Uterus (tissue), 4 donors: ENCODE results near the gene IL17RD. TPM values are rescaled to one million over a fixed set of nuclear protein-coding genes. Genes with fewer than 3 reads are reported as not detected.

Experiments
- DNase-seq, 2 donors: peaks; one replicate each; pipeline ENCODE4 v3.0.0-alpha.2; 2019 to 2020
- H3K27ac ChIP-seq, 2 donors: fragments of 200-600 bp; sonication (generic); 1 replicate in 1 of 2; 2 replicates in 1 of 2; pipeline ENCODE4 v1.5.1; 2016 to 2018
- H3K27me3 ChIP-seq, 2 donors: fragments of 200-600 bp; sonication (generic); one replicate each; pipeline ENCODE4 v1.5.1; 2018 to 2019; ENCODE audit warnings: control low read depth in 1 of 2
- H3K36me3 ChIP-seq, 2 donors: fragments of 200-600 bp; sonication (generic); one replicate each; pipeline ENCODE4 v1.5.1; 2019; ENCODE audit warnings: control low read depth in 1 of 2
- H3K4me1 ChIP-seq, 2 donors: fragments of 200-600 bp; sonication (generic); one replicate each; pipeline ENCODE4 v1.5.1; 2018 to 2019; ENCODE audit warnings: control low read depth in 1 of 2
- H3K4me3 ChIP-seq, 2 donors: fragments of 200-600 bp; sonication (generic); 1 replicate in 1 of 2; 2 replicates in 1 of 2; pipeline ENCODE4 v1.5.1; 2018 to 2019; ENCODE audit warnings: mild to moderate bottlenecking in 1 of 2
- H3K9me3 ChIP-seq, 2 donors: fragments of 200-600 bp; sonication (generic); one replicate each; pipeline ENCODE4 v1.5.1; 2019; ENCODE audit warnings: control low read depth in 1 of 2
- CTCF ChIP-seq, 4 experiments: fragments of 200-600 bp in 2 of 4; fragments of 450-650 bp in 2 of 4; sonication (generic) in 2 of 4; IDR thresholded peaks; one replicate each; pipeline ENCODE4 v1.5.1; 2016 to 2019; ENCODE audit warnings: antibody characterized with exemption in 4 of 4, mild to moderate bottlenecking in 2 of 4, moderate library complexity in 1 of 4
- POLR2A ChIP-seq, 2 donors: fragments of 450-650 bp; IDR thresholded peaks; one replicate each; pipeline ENCODE4 v1.6.1; 2016; ENCODE audit warnings: antibody characterized with exemption in 2 of 2, mild to moderate bottlenecking in 1 of 2, moderate library complexity in 1 of 2
- intact Hi-C: fragments of 100-400 bp; cut with DNase I; formaldehyde crosslinking; loops from one replicate; pipeline ENCODE4 v1.15.1; 2023; ENCODE audit warnings: low total_unique reads
- total RNA-seq, 4 donors: library from RNA; depleted of rRNA in 3 of 4; stranded (reverse); fragments of >200 nt in 3 of 4; gene quantifications; one replicate each; pipeline versions ENCODE4 v1.1.0 to v1.2.4, GENCODE V29; 2014 to 2023
- donor health status: DM: yes; HTN: yes; CAD: no.

The IL17RD gene
- total RNA-seq, 4 donors from 2014 or later, result 19.0 to 95.9 (median 52.5) TPM

- no peak overlapping the region for H3K4me3 ChIP-seq
- no peaks in the 10 kb centered on the region for H3K27me3 ChIP-seq
- peak; percentile 86 for DNase-seq
- peak overlapping the region; percentile 86 to 87 for H3K27ac ChIP-seq
- TF ChIP-seq POLR2A (IDR thresholded peaks at IDR 0.05) (no peak), CTCF (IDR thresholded peaks at IDR 0.05) (no peak)
- H3K36me3 ChIP-seq, result no peaks in the 10 kb centered on the region
- H3K4me1 ChIP-seq, result peaks cover 30 to 43% of the 10 kb centered on the region in 2 donors
- H3K9me3 ChIP-seq, result no peaks in the 10 kb centered on the region
- intact Hi-C loops, result loop anchor here (10.0 kb wide), 2 partner anchors 55 to 65 kb away; partner anchors contain the start of gene APPL1
Observed at GRCh38 chr3:57160076-57160764, 4.9 kb downstream of the IL17RD start.

- Histone ChIP-seq H3K36me3 (no peaks in the 10 kb centered on the region), H3K27me3 (no peaks in the 10 kb centered on the region), H3K4me1 (peaks cover 30 to 44% of the 10 kb centered on the region in 2 donors), H3K4me3 (no peak overlapping the region), H3K9me3 (no peaks in the 10 kb centered on the region), H3K27ac (peak overlapping the region; percentile 86 to 87)
- TF ChIP-seq CTCF (IDR thresholded peaks at IDR 0.05) (no peak), POLR2A (IDR thresholded peaks at IDR 0.05) (no peak)
- no peak for DNase-seq
- intact Hi-C loops, result no loop called here
Observed at GRCh38 chr3:57158813-57159738, 6.1 kb downstream of the IL17RD start.

GRCh38 chr3:57158325-57158724, 6.8 kb downstream of the IL17RD start:
- TF ChIP-seq CTCF (IDR thresholded peaks at IDR 0.05), result no peak
- no peak for TF ChIP-seq POLR2A (IDR thresholded peaks at IDR 0.05)
- H3K27ac ChIP-seq, result peak overlapping the region; percentile 86 to 87
- H3K4me1 ChIP-seq, result peaks cover 30 to 44% of the 10 kb centered on the region in 2 donors
- DNase-seq, result no peak
- H3K9me3 ChIP-seq, result no peaks in the 10 kb centered on the region
- no peaks in the 10 kb centered on the region for H3K27me3 ChIP-seq
- no peaks in the 10 kb centered on the region for H3K36me3 ChIP-seq
- intact Hi-C loops, result no loop called here
- H3K4me3 ChIP-seq, result no peak overlapping the region

- H3K4me1 ChIP-seq, result peaks cover 30 to 36% of the 10 kb centered on the region in 2 donors
- intact Hi-C loops, result no loop called here
- no peaks in the 10 kb centered on the region for H3K9me3 ChIP-seq
- peak overlapping the region; percentile 86 to 87 for H3K27ac ChIP-seq
- no peak for DNase-seq
- TF ChIP-seq CTCF (IDR thresholded peaks at IDR 0.05), result no peak
- no peak for TF ChIP-seq POLR2A (IDR thresholded peaks at IDR 0.05)
- H3K36me3 ChIP-seq, result no peaks in the 10 kb centered on the region
- H3K27me3 ChIP-seq, result no peaks in the 10 kb centered on the region
- no peak overlapping the region for H3K4me3 ChIP-seq
Observed at GRCh38 chr3:57157545-57157944, 7.6 kb downstream of the IL17RD start.

- intact Hi-C loops, result no loop called here
- TF ChIP-seq POLR2A (IDR thresholded peaks at IDR 0.05) (no peak), CTCF (IDR thresholded peaks at IDR 0.05) (no peak)
- Histone ChIP-seq H3K36me3 (no peaks in the 10 kb centered on the region), H3K27me3 (no peaks in the 10 kb centered on the region), H3K4me3 (no peak overlapping the region), H3K4me1 (peaks cover 19 to 37% of the 10 kb centered on the region in 2 donors), H3K9me3 (no peaks in the 10 kb centered on the region), H3K27ac (peak overlapping the region; percentile 86 to 87)
- no peak for DNase-seq
Observed at GRCh38 chr3:57155310-57155643, 9.9 kb downstream of the IL17RD start.
